T-helper 1 cell (primary cell): ENCODE measurements around the gene KSR2.
"Not testable (repeated sequence)": the region's sequence is repeated elsewhere in the genome, so short reads cannot be mapped to it uniquely, and the experiment has no call there.

Experiments used
- DNase-seq, 5 donors: peaks; one replicate each; pipeline ENCODE4 v3.0.0-alpha.2; 2012 to 2020

Gene KSR2

GRCh38 chr12:117890137-117890536 lies 78.7 kb downstream of the KSR2 start:
- no peak for DNase-seq

- no peak for DNase-seq
Measured at GRCh38 chr12:117889098-117889497, 79.7 kb downstream of the KSR2 start.

- DNase-seq: no peak
Measured at GRCh38 chr12:117885211-117885610, 83.6 kb downstream of the KSR2 start.

DNA sequence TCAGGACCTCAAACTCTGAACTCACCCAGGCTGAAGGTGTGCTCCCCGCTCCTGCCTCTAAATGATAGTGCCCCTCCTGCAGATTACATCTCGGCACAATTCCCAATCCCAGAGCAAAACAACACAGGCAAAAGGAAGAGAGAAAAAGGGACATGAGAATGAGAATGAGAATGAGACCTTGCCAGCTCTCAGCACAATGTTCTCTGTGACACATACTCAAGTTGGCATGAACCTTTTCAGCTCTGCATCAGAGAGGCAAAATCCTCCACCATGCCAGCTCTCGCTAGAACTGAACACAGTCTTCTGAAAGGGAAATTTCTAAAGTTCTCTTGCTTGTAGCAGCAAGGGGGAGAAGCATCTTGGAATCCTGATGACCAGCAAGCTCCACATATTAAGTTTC lies 84.6 kb downstream of the KSR2 start:
- no peak for DNase-seq

GRCh38 chr12:117882603-117883184 lies 86.1 kb downstream of the KSR2 start:
- DNase-seq: no peak

DNA sequence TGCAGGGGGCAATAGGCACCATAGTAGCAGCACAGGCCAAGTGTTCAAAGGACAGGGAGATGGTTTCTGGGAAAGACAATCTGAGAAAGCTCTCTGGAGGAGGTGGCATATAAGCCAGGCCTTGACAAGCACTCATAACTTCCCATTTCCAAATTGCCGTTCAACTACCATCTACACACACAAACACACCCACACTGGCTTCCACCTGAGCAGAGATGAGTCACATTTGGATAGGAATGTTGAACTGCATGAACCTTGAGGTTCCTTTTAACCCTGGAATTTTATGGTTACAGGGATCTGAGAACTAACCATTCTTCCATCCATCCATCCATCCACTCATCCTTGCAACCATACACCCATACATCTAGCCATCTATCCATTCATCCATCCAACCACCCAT lies 86.6 kb downstream of the KSR2 start:
- DNase-seq: no peak

DNA sequence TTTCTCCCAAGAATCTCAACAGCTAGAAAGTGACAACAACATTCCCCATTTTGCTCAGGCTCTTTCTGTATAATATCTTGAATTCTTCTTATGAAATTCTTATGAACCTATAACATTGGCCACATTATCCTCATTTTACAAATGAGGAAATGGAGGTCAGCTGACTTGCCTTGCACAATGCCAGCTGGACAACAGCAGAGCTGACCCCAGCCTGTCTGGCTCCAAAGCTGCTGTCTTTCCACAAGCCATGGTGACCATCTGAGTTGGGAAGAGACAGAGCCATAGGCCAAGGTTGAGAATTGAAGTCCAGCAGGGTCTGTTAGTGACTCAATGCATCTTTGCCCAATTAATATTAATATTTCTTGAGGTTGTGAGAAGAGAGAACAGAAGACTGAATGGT lies 87.3 kb downstream of the KSR2 start:
- no peak for DNase-seq

DNA sequence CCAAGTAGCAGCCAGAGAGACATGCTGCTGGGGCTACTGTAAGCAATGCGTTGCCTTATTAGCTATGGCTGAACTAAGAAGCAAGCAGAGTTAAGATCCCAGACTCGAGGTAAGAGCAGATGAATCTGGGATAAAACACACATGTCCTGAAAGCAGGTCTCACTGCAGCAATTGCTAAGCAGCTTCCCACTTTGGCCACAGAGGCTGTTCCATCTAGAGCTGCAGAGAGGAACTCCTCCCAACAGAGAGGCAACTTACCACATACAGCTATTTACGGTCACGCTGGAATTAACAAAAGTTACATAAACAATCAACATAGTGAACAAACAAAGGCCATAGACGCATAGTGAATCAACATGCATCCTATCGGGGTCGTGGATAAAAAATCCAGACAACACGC lies 90.2 kb downstream of the KSR2 start:
- DNase-seq: no peak

DNA sequence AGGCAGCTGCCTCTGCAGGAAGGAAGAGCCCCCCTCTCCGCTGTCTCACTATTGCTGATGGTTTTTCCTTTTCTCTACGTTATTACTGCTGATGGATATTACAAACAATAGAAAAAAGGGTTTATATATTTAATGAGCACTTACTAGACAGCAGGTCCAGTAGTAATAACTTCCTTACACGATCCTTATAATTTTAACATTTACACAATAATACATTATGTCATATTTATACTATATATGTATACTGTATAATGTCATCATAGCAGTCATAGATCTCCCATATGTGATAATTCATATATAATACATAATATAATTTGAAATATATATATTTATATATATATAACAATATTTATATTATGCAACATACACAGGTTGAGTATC lies 92.4 kb downstream of the KSR2 start:
- DNase-seq: no peak

- peak; percentile 10 to 46 (median 21) for DNase-seq
Measured at GRCh38 chr12:117875744-117876435, 92.9 kb downstream of the KSR2 start.

- DNase-seq: peak in 4 of 5 donors; percentile 29 to 49 (median 44)
Measured at GRCh38 chr12:117874842-117875434, 93.9 kb downstream of the KSR2 start.

GRCh38 chr12:117874198-117874597 lies 94.6 kb downstream of the KSR2 start:
- DNase-seq: not testable (repeated sequence)

DNA sequence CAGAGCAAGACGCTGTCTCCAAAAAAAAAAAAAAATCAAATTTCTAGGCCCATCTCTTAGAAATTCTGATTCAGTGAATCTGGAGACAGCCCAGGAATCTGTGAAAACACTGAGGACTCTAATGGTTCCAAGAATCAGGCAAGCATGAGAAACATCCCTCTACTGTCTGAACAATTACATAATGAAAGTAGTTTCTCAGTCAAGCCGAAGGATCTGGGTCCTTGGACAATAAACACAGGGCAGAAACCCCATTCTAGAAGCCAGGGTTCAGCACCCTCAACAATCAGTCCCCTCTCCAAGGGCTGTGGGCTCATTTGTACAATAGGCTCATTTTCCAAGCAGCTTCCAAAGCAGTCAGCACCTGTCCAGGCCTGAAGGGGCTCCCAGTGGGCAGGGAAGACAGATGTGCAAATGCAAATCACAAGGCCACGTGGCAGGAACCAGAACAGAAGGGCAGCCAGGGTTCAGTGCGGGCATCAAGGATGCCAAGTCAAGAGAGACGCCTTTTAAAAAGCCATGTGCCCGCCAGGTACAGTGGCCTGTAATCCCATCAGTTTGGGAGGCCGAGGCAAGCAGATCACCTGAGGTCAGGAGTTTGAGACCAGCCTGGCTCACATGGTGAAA lies 96.1 kb downstream of the KSR2 start:
- DNase-seq: no peak

GRCh38 chr12:117869551-117869950 lies 99.2 kb downstream of the KSR2 start:
- no peak for DNase-seq

- DNase-seq: no peak
Measured at GRCh38 chr12:117867348-117867747, 101.4 kb downstream of the KSR2 start.

- no peak for DNase-seq
Measured at GRCh38 chr12:117865505-117865904, 103.3 kb downstream of the KSR2 start.

DNA sequence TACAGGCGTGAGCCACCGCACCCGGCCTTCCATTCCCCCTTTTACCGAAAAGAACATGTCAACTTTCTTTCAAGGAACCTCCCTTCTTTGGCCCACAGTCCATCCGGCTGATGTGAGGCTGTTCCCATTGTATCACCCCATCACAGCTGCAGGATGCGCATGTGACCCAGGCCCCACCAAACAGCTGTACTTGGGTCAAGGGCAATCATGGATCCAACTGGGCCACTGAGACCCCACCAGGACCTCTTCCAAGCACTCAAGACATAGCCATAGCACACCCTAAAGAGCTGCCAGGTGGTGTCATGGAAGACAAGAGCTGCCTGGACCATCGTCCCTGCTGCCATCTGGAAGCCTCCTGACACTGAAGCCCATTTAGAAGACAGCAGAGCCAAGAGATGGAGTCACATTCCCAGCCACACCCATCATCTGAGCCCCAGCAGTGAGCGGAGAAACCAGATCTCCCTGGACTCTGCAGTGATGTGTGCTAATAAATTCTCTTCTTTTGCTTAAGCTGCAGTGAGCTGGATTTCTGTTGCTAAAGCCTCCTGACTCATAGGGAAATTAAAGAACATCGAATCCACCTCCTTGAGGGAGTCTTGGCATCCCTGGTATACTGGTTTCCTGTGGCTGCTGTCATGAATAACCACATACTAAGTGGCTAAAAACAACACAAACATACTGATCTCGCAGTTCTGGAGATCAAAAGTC lies 105.6 kb downstream of the KSR2 start:
- no peak for DNase-seq

GRCh38 chr12:117861691-117862090 lies 107.1 kb downstream of the KSR2 start:
- DNase-seq: no peak

DNA sequence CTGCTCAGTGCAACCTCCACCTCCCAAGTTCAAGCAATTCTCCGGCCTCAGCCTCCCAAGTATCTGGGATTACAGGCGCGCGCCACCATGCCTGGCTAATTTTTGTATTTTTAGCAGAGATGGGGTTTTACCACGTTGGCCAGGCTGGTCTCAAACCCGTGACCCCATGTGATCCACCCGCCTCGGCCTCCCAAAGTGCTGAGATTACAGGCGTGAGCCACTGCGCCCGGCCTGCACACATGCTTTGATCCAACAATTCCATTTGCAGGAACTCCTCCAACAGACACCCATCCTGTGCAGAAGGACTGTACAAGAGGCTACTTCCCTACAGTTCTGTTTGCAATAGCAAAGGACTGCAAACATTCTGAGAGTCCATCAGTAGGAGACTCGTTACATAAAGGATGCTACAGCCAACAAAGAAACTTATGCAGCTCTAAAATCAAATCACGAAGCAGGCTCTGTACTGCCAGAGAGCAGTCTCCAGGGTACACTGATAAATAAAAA lies 108.0 kb downstream of the KSR2 start:
- not testable (repeated sequence) for DNase-seq

- no peak for DNase-seq
Measured at GRCh38 chr12:117860111-117860510, 108.7 kb downstream of the KSR2 start.

GRCh38 chr12:117857632-117858612 lies 110.9 kb downstream of the KSR2 start:
- DNase-seq: peak in 2 of 5 donors; percentile 19 to 33

GRCh38 chr12:117857139-117857538 lies 111.7 kb downstream of the KSR2 start:
- not testable (repeated sequence) for DNase-seq
